ENCODE results near the gene CLIC2. TPM values are rescaled to one million over a fixed set of nuclear protein-coding genes. Genes with fewer than 3 reads are reported as not detected.

CLIC2 gene
- total and polyA plus RNA-seq, 8 donors = 1.1 to 7.5 (median 2.6) TPM

DNA sequence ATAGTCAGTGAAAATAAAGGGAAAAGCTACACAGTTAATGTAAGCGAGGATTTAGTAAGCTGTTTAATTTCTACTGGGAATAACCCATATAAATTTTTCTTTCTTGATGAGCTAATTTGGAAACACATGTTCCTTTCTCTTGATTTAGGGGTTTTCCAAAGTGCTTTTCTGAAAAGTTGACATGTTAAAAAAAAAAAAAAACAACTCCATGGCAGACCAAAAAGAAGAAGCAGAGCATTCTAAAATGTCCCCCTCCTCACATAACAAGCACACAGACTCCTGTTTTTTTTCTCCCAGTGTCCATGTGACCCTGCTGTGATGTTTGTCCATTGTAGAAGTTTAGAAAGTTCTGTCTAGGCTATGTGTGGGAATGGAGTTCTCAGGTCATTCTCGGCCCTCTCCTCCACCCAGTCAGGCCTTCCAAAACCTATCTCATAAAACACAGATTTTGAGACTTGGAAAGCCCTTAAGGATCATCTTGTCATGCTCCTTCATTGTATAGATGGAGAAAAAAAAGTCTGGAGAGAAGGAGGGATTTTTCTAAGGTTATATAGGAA, 792 bp downstream of the CLIC2 start:
- H3K27ac ChIP-seq = peak overlapping the region in 2 of 4 donors; percentile 12 to 54
- peaks cover 0 to 1% (median 0%) of the 10 kb centered on the region in 4 donors for H3K9me3 ChIP-seq
- WGBS, 2 donors = 56 to 70% methylated on average over 2 of the region's 2 CpGs
- DNase-seq = no peak
- peak overlapping the region in 1 of 4 donors; percentile 10 for H3K4me3 ChIP-seq
- ATAC-seq = no peak
- no peak for FAIRE-seq
- no peaks in the 10 kb centered on the region for H3K27me3 ChIP-seq
- intact Hi-C loops (cut with DNase I) = no loop called here
- no peaks in the 10 kb centered on the region for H3K4me1 ChIP-seq
- no peaks in the 10 kb centered on the region for H3K36me3 ChIP-seq
- TF ChIP-seq, protein P1, sequence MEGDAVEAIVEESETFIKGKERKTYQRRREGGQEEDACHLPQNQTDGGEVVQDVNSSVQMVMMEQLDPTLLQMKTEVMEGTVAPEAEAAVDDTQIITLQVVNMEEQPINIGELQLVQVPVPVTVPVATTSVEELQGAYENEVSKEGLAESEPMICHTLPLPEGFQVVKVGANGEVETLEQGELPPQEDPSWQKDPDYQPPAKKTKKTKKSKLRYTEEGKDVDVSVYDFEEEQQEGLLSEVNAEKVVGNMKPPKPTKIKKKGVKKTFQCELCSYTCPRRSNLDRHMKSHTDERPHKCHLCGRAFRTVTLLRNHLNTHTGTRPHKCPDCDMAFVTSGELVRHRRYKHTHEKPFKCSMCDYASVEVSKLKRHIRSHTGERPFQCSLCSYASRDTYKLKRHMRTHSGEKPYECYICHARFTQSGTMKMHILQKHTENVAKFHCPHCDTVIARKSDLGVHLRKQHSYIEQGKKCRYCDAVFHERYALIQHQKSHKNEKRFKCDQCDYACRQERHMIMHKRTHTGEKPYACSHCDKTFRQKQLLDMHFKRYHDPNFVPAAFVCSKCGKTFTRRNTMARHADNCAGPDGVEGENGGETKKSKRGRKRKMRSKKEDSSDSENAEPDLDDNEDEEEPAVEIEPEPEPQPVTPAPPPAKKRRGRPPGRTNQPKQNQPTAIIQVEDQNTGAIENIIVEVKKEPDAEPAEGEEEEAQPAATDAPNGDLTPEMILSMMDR (IDR thresholded peaks at IDR 0.05) = no peak

DNA sequence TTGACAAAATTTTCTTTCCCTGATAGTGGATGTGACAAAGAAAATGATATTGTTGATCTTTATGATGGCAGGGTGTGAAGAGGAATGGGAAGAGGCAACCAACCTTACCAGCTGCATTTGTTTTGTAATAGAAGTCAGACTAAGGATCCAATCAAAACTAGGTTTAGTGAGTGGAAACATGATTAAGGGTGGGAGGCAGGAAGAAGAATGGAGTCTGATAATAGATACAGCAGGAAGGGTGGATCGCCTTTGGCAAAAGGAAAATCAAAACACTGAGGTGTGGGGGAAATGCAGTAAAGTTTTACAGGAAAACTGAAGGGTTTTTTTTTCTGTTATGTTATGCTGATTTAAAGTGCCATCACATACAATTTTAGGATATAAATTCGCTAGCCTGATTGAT, 3.4 kb downstream of the CLIC2 start:
- Histone ChIP-seq H3K4me3 (no peak overlapping the region), H3K27me3 (no peaks in the 10 kb centered on the region), H3K27ac (no peak overlapping the region), H3K36me3 (no peaks in the 10 kb centered on the region), H3K9me3 (peaks cover 0 to 7% (median 0%) of the 10 kb centered on the region in 4 donors), H3K4me1 (no peaks in the 10 kb centered on the region)
- intact Hi-C loops (cut with DNase I) = no loop called here
- no peak for FAIRE-seq
- 23 to 39% methylated on average over 2 of the region's 2 CpGs for WGBS, 2 donors
- TF ChIP-seq, protein P1 (IDR thresholded peaks at IDR 0.05) = no peak
- no peak for ATAC-seq
- no peak for DNase-seq

DNA sequence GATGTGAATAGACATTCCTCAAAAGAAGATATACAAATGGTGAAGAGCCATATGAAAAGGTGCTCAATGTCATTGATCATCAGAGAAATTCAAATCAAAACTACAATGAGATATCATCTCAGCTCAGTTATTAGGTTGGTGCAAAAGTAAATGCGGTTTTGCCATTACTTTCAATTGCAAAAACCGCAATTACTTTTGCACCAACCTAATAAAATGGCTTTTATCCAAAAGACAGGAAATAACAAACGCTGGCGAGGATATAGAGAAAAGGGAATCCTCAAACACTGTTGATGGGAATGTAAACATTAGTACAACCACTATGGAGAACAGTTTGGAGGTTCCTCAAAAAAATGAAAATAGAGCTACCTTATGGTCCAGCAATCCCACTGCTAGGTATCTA, 5.1 kb downstream of the CLIC2 start:
- H3K27ac ChIP-seq = no peak overlapping the region
- no peaks in the 10 kb centered on the region for H3K36me3 ChIP-seq
- intact Hi-C loops (cut with DNase I) = no loop called here
- 46 to 76% methylated on average over 4 of the region's 4 CpGs for WGBS, 2 donors
- H3K27me3 ChIP-seq = no peaks in the 10 kb centered on the region
- no peak overlapping the region for H3K4me3 ChIP-seq
- TF ChIP-seq, protein P1 (IDR thresholded peaks at IDR 0.05) = no peak
- FAIRE-seq = no peak
- DNase-seq = no peak
- H3K4me1 ChIP-seq = no peaks in the 10 kb centered on the region
- peaks cover 0 to 7% (median 0%) of the 10 kb centered on the region in 4 donors for H3K9me3 ChIP-seq
- no peak for ATAC-seq

DNA sequence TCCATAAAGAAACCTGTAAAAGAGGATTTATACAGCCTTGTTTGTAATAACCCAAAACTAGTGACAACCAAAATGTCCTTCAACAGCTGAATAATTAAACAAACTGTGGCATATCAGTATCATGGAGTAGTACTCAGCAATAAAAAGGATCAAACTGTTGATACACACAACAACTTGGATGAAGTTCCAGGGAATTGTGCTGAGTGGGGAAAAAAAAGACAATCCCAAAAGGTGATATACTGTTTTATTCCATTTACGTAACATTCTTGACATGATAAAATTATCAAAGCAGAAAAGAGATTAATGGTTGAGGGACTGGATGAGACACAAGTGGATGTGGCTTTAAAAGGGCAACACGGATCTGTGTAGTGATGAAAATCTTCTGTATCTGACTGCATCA, 7.8 kb downstream of the CLIC2 start:
- TF ChIP-seq, protein P1 (IDR thresholded peaks at IDR 0.05) = no peak
- 53 to 67% methylated on average over 2 of the region's 2 CpGs for WGBS, 2 donors
- no peak for DNase-seq
- FAIRE-seq = peak; percentile 20
- H3K27me3 ChIP-seq = no peaks in the 10 kb centered on the region
- H3K4me1 ChIP-seq = no peaks in the 10 kb centered on the region
- ATAC-seq = no peak
- H3K9me3 ChIP-seq = peaks cover 0 to 7% (median 0%) of the 10 kb centered on the region in 4 donors
- intact Hi-C loops (cut with DNase I) = no loop called here
- H3K36me3 ChIP-seq = no peaks in the 10 kb centered on the region
- no peak overlapping the region for H3K27ac ChIP-seq
- no peak overlapping the region for H3K4me3 ChIP-seq

DNA sequence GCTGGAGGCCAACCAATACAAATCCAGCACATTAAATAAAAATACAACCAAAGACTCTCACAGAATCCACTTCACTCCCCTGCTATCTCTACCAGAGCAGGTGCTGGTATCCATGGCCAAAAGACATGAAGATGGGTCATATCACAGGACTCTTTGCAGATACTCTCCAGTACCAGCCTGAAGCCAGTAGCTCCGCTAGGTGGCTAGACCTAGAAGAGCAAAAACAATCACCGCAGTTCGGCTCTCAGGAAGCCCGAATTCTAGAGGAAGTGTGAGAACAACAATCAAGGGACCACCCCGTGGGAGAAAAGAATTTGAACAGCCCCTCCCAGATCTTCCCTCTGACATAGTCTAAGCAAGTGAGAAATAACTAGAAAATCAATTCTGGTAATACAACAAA, 20.2 kb downstream of the CLIC2 start:
- Histone ChIP-seq H3K36me3 (no peaks in the 10 kb centered on the region), H3K9me3 (no peaks in the 10 kb centered on the region), H3K27ac (no peak overlapping the region), H3K27me3 (no peaks in the 10 kb centered on the region), H3K4me1 (no peaks in the 10 kb centered on the region), H3K4me3 (no peak overlapping the region)
- TF ChIP-seq, protein P1 (IDR thresholded peaks at IDR 0.05) = no peak
- WGBS, 2 donors = 50 to 74% methylated on average over 5 of the region's 5 CpGs
- ATAC-seq (no peak), DNase-seq (no peak), FAIRE-seq (no peak)
- intact Hi-C loops (cut with DNase I) = no loop called here

All from pancreas (tissue), 10 donors.